GM12878 (cell line): Measurements from ENCODE around the gene DNTTIP2. TPM values are rescaled to one million over a fixed set of nuclear protein-coding genes. Genes with fewer than 3 reads are reported as not detected.

Source experiments
- ATAC-seq: fragments of 200-7000 bp; cut with Tn5 transposase; 3 replicates; pipeline ENCODE4 v1.9.1; 2020; ENCODE audit warnings: mild to moderate bottlenecking, moderate library complexity
- BruUV-seq: library from RNA; stranded (reverse); fragments of 400-500 nt; replicated peaks from 2 replicates; lab custom pipeline; 2021; lab: Mats Ljungman, UMichigan
- CTCF ChIA-PET: fragments of 300-600 bp; sonication (Branson Sonifier 250); formaldehyde crosslinking; extraction: SDS; loops from one replicate; lab custom pipeline; 2021; ENCODE audit warnings: inconsistent platforms; lab: Yijun Ruan, JAX
- POLR2A ChIA-PET: fragments of 350-600 bp; formaldehyde crosslinking; extraction: SDS; loops from one replicate; lab custom pipeline; 2021; ENCODE audit warnings: inconsistent platforms; lab: Charles Lee
- RAD21 ChIA-PET: fragments of 300-600 bp; sonication (Branson Sonifier 250); formaldehyde crosslinking; loops from one replicate; lab custom pipeline; 2023; ENCODE audit warnings: antibody characterized with exemption; ENCODE audit not compliant: unreplicated experiment; lab: Charles Lee
- SMC1A ChIA-PET: fragments of 300-600 bp; sonication (Branson Sonifier 250); formaldehyde crosslinking; loops from one replicate; lab custom pipeline; 2023; ENCODE audit not compliant: unreplicated experiment, uncharacterized antibody; lab: Charles Lee
- DNase-seq: peaks from one replicate; pipeline ENCODE4 v3.0.0-alpha.2; 2011; ENCODE audit warnings: low read depth, low spot score
- FAIRE-seq: peaks from 3 replicates; lab custom pipeline; 2011; peaks lifted over from hg19 to GRCh38; lab: Jason Lieb, UNC
- H2AFZ ChIP-seq: 2 replicates; pipeline ENCODE4 v1.6.0; 2011; ENCODE audit warnings: low read depth, low read length, control low read depth; ENCODE audit not compliant: control insufficient read depth
- H3K27ac ChIP-seq: 2 replicates; pipeline ENCODE4 v1.5.1; 2011; ENCODE audit warnings: control low read depth; ENCODE audit not compliant: control insufficient read depth, insufficient read depth
- H3K27me3 ChIP-seq, 2 experiments: replicated peaks in 1 of 2; 2 replicates each; pipeline versions ENCODE4 v1.6.0 to v1.6.1; 2011; ENCODE audit warnings: low read length in 1 of 2; ENCODE audit not compliant: control insufficient read depth in 2 of 2, insufficient read depth in 2 of 2
- H3K36me3 ChIP-seq, 2 experiments: 2 replicates each; pipeline ENCODE4 v1.5.1; 2011; ENCODE audit warnings: low read length in 1 of 2; ENCODE audit not compliant: control insufficient read depth in 2 of 2, insufficient read depth in 2 of 2
- H3K4me1 ChIP-seq: 2 replicates; pipeline ENCODE4 v1.6.1; 2011; ENCODE audit warnings: mild to moderate bottlenecking, low read length, moderate library complexity, mixed read lengths; ENCODE audit not compliant: control insufficient read depth, insufficient read depth
- H3K4me2 ChIP-seq: 2 replicates; pipeline ENCODE4 v1.6.0; 2011; ENCODE audit warnings: control low read depth; ENCODE audit not compliant: control insufficient read depth, insufficient read depth
- H3K4me3 ChIP-seq: fragments of 200-600 bp; sonication (generic); 2 replicates; pipeline ENCODE4 v1.5.1; 2016
- H3K79me2 ChIP-seq: 2 replicates; pipeline ENCODE4 v1.6.0; 2011; ENCODE audit warnings: low read length; ENCODE audit not compliant: control insufficient read depth, insufficient read depth
- H3K9ac ChIP-seq: 2 replicates; pipeline ENCODE4 v1.8.0; 2011; ENCODE audit warnings: low read length, control low read depth, mixed read lengths; ENCODE audit not compliant: control insufficient read depth, insufficient read depth
- H3K9me3 ChIP-seq: replicated peaks from 3 replicates; pipeline ENCODE4 v1.5.1; 2011; ENCODE audit warnings: mild to moderate bottlenecking, low read length; ENCODE audit not compliant: control insufficient read depth, insufficient read depth
- H4K20me1 ChIP-seq: 2 replicates; pipeline ENCODE4 v1.6.0; 2011; ENCODE audit not compliant: control insufficient read depth, insufficient read depth
- ASH2L ChIP-seq: fragments of 300-600, 200-600 bp; sonication (generic); IDR thresholded peaks from 2 replicates; pipeline ENCODE4 v1.6.1; 2017; ENCODE audit warnings: low read depth, mild to moderate bottlenecking, borderline replicate concordance
- BACH1 ChIP-seq: fragments of 450-650 bp; IDR thresholded peaks from 2 replicates; pipeline ENCODE4 v1.6.1; 2017; ENCODE audit warnings: mild to moderate bottlenecking, borderline replicate concordance
- CREB1 ChIP-seq: IDR thresholded peaks from 2 replicates; pipeline ENCODE4 v1.6.1; 2012; ENCODE audit warnings: low read depth, mild to moderate bottlenecking, inconsistent platforms
- FOXK2 ChIP-seq: fragments of 450-650 bp; IDR thresholded peaks from 2 replicates; pipeline ENCODE4 v1.6.1; 2017; ENCODE audit warnings: mild to moderate bottlenecking, moderate library complexity
- IKZF2 ChIP-seq, 2 experiments: fragments of 450-650 bp; IDR thresholded peaks; 2 replicates each; pipeline ENCODE4 v1.6.1; 2017; ENCODE audit warnings: mild to moderate bottlenecking in 2 of 2, moderate library complexity in 2 of 2
- LARP7 ChIP-seq: fragments of 450-650 bp; IDR thresholded peaks from 2 replicates; pipeline ENCODE4 v1.6.1; 2017; ENCODE audit warnings: mild to moderate bottlenecking
- MYB ChIP-seq: fragments of 150-350 bp; IDR thresholded peaks from 2 replicates; pipeline ENCODE4 v1.6.1; 2014; ENCODE audit warnings: mild to moderate bottlenecking, low read depth, low read length, borderline replicate concordance
- NFYA ChIP-seq: IDR thresholded peaks from 2 replicates; pipeline ENCODE4 v1.6.1; 2011; ENCODE audit warnings: low read depth, mild to moderate bottlenecking, low read length, improper control_type of control experiment, borderline replicate concordance
- NR2C1 ChIP-seq: fragments of 450-650 bp; IDR thresholded peaks from 2 replicates; pipeline ENCODE4 v1.6.1; 2017; ENCODE audit warnings: antibody characterized with exemption, mild to moderate bottlenecking, moderate library complexity
- POLR2A ChIP-seq: IDR thresholded peaks from 2 replicates; pipeline ENCODE4 v1.6.1; 2011; ENCODE audit warnings: low read depth, mild to moderate bottlenecking, low read length
- POLR2AphosphoS5 ChIP-seq: IDR thresholded peaks from 2 replicates; pipeline ENCODE4 v1.6.1; 2011; ENCODE audit warnings: mild to moderate bottlenecking, low read length, inconsistent platforms
- POU2F2 ChIP-seq: IDR thresholded peaks from 3 replicates; pipeline ENCODE4 v1.6.1; 2011; ENCODE audit warnings: low read depth, mild to moderate bottlenecking, low read length, borderline replicate concordance
- SPI1 ChIP-seq: IDR thresholded peaks from 2 replicates; pipeline ENCODE4 v1.6.1; 2011; ENCODE audit warnings: low read depth, mild to moderate bottlenecking, low read length, moderate library complexity, borderline replicate concordance; ENCODE audit not compliant: insufficient read depth
- STAT3 ChIP-seq: IDR thresholded peaks from 2 replicates; pipeline ENCODE4 v1.6.1; 2011; ENCODE audit warnings: low read depth, low read length, improper control_type of control experiment
- WRNIP1 ChIP-seq: IDR thresholded peaks from 2 replicates; pipeline ENCODE4 v1.6.1; 2011; ENCODE audit warnings: low read depth, low read length, improper control_type of control experiment, borderline replicate concordance
- ZNF592 ChIP-seq: fragments of 450-650 bp; IDR thresholded peaks from 2 replicates; pipeline ENCODE4 v1.6.1; 2017; ENCODE audit warnings: mild to moderate bottlenecking, moderate library complexity
- WGBS: methylation state at CpG from one replicate; pipeline ENCODE4 v1.1.6; 2016; ENCODE audit warnings: low lambda C conversion rate; ENCODE audit not compliant: insufficient replicate concordance, insufficient coverage; ENCODE audit errors: missing lambda C conversion rate; 5-methylcytosine and 5-hydroxymethylcytosine counted together
- in situ Hi-C: fragments of 300-500 bp; cut with MboI; formaldehyde crosslinking; loops from 9 replicates; pipeline ENCODE4 v1.14.3; 2018; ENCODE audit warnings: mixed read lengths
- intact Hi-C: fragments of 100-400 bp; cut with micrococcal nuclease; formaldehyde crosslinking; loops from one replicate; pipeline ENCODE4 v1.14.2; 2022; ENCODE audit not compliant: unreplicated experiment
- polyA plus RNA-seq, 11 experiments: library from polyadenylated mRNA; depleted of rRNA in 4 of 11; unstranded in 6 of 11; stranded (reverse) in 5 of 11; fragments of >200 nt; fragmentation: Nextera tagmentation in 4 of 11; fragmentation: Illumina TruSeq in 1 of 11; extraction: Ambion mirVana in 4 of 11; extraction: Trizol in 1 of 11; gene quantifications; 1 replicate in 1 of 11; 2 replicates in 10 of 11; pipeline versions ENCODE4 v1.2.1 to v1.2.3, GENCODE V29; 2011 to 2016; ENCODE audit warnings: inconsistent platforms in 2 of 11, missing spikeins in 2 of 11, low read depth in 1 of 11
- total RNA-seq, 4 experiments: library from RNA; depleted of rRNA in 3 of 4; stranded (reverse); fragments of >200 nt in 3 of 4; fragmentation: Illumina TruSeq in 1 of 4; extraction: Trizol in 1 of 4; gene quantifications; 2 replicates each; pipeline versions ENCODE4 v1.2.1 to v1.2.3, GENCODE V29; 2013 to 2021
- TF ChIP-seq, protein P1 (sequence below): fragments of 450-650 bp; formaldehyde crosslinking; IDR thresholded peaks from 2 replicates; pipeline ENCODE4 v1.4.0; 2022; ENCODE audit warnings: mild to moderate bottlenecking, moderate library complexity

The DNTTIP2 gene
- total and polyA plus RNA-seq, 10 of the 15 experiments (the other 5 are each of a cell fraction or from before 2014, with no cell fraction given) = 34.3 to 99.2 (median 74.9) TPM

DNA sequence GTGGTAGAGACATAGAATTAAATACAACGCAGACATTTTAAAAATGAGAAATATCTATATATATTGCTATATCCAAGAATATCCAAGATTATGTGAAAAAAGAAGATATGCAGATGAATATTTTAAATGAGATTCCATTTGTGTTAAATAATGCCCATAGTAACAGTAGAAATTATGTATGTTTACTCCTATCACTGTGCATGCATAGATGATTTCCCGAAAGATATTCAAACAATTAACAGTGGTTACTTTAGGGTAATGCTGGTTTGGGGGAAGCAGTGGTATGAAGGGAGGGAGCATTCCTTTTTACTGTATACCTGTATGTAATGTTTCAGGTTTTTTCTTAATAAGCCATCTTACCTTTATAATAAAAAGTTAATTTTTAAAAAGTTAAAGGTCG, 25.1 kb downstream of the DNTTIP2 start:
- no peaks in the 10 kb centered on the region for H3K79me2 ChIP-seq
- no peaks in the 10 kb centered on the region; the same call in 1 of the 3 replicates for H3K9me3 ChIP-seq
- TF ChIP-seq, protein P1, sequence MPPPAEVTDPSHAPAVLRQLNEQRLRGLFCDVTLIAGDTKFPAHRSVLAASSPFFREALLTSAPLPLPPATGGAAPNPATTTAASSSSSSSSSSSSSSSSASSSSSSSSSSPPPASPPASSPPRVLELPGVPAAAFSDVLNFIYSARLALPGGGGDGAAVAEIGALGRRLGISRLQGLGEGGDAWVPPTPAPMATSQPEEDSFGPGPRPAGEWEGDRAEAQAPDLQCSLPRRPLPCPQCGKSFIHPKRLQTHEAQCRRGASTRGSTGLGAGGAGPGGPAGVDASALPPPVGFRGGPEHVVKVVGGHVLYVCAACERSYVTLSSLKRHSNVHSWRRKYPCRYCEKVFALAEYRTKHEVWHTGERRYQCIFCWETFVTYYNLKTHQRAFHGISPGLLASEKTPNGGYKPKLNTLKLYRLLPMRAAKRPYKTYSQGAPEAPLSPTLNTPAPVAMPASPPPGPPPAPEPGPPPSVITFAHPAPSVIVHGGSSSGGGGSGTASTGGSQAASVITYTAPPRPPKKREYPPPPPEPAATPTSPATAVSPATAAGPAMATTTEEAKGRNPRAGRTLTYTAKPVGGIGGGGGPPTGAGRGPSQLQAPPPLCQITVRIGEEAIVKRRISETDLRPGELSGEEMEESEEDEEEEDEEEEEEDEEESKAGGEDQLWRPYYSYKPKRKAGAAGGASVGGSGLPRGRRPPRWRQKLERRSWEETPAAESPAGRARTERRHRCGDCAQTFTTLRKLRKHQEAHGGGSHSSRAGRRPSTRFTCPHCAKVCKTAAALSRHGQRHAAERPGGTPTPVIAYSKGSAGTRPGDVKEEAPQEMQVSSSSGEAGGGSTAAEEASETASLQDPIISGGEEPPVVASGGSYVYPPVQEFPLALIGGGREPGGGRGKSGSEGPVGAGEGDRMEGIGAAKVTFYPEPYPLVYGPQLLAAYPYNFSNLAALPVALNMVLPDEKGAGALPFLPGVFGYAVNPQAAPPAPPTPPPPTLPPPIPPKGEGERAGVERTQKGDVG (CRISPR knock-in tag) = no peak
- no peak for TF ChIP-seq IKZF2 (IDR thresholded peaks at IDR 0.05)
- TF ChIP-seq MYB = no peak
- no peak for TF ChIP-seq LARP7
- no peak for TF ChIP-seq ASH2L
- TF ChIP-seq POU2F2 = no peak
- TF ChIP-seq NR2C1 = no peak
- TF ChIP-seq NFYA = no peak
- no peak for TF ChIP-seq BACH1
- TF ChIP-seq POLR2A = no peak
- no peak for TF ChIP-seq ZNF592
- no peak for TF ChIP-seq SPI1
- TF ChIP-seq CREB1 = no peak
- TF ChIP-seq POLR2AphosphoS5 = no peak
- no peak for TF ChIP-seq FOXK2
- no peak for TF ChIP-seq WRNIP1
- TF ChIP-seq STAT3 = no peak
- H3K9ac ChIP-seq = no peak overlapping the region
- H3K4me3 ChIP-seq = no peak overlapping the region
- CTCF ChIA-PET = interaction anchor here (1.2 kb wide), 1 partner anchor 549 kb away, joined by 3 read pairs; no protein-coding TSS in a partner anchor
- FAIRE-seq (no peak), ATAC-seq (no peak), DNase-seq (no peak)
- H4K20me1 ChIP-seq = no peaks in the 10 kb centered on the region
- no peak overlapping the region for H2AFZ ChIP-seq
- 74% methylated on average over 3 of the region's 3 CpGs for WGBS
- H3K4me1 ChIP-seq = no peaks in the 10 kb centered on the region
- SMC1A ChIA-PET = no interaction called here
- no peak overlapping the region for H3K27ac ChIP-seq
- no peaks in the 10 kb centered on the region for H3K27me3 ChIP-seq
- in situ Hi-C loops = no loop called here
- no peak overlapping the region for H3K4me2 ChIP-seq
- no peaks in the 10 kb centered on the region for H3K36me3 ChIP-seq
- RAD21 ChIA-PET = no interaction called here
- POLR2A ChIA-PET = no interaction called here
- no TSS peak for BruUV-seq
- intact Hi-C loops = no loop called here
